ENCODE results near the gene ARHGEF40. TPM values are rescaled to one million over a fixed set of nuclear protein-coding genes. Genes with fewer than 3 reads are reported as not detected.
A peak's percentile ranks its signal among the peaks of the same experiment; 100 is the strongest.
"Not testable (repeated sequence)": the region's sequence is repeated elsewhere in the genome, so short reads cannot be mapped to it uniquely, and the experiment has no call there.

The ARHGEF40 gene
- total and polyA plus RNA-seq, 8 donors: 34.7 to 97.3 (median 80.1) TPM

- intact Hi-C loops (cut with DNase I): loop anchor here in 1 of 2 donors (2.0 kb wide), 1 partner anchor 25 kb away; no protein-coding TSS in a partner anchor
- TF ChIP-seq CTCF (IDR thresholded peaks at IDR 0.05): peak; percentile 42 to 46
- peaks cover 24 to 31% of the 10 kb centered on the region in 2 donors for H3K4me1 ChIP-seq
- H3K27ac ChIP-seq: peak overlapping the region; percentile 60 to 69
- ATAC-seq: peak; percentile 71
- H3K9me3 ChIP-seq: no peaks in the 10 kb centered on the region
- peak in 2 of 4 donors; percentile 59 to 81 for DNase-seq
- no peaks in the 10 kb centered on the region for H3K36me3 ChIP-seq
- H3K27me3 ChIP-seq: peaks cover 0 to 5% of the 10 kb centered on the region in 2 donors
- H3K4me3 ChIP-seq: no peak overlapping the region
Measured at GRCh38 chr14:21039585-21040369, 30.3 kb upstream of the ARHGEF40 start.

GRCh38 chr14:21040370-21040925 is 29.7 kb upstream of the ARHGEF40 start:
- H3K27ac ChIP-seq: no peak overlapping the region
- H3K9me3 ChIP-seq: no peaks in the 10 kb centered on the region
- peaks cover 24 to 31% of the 10 kb centered on the region in 2 donors for H3K4me1 ChIP-seq
- ATAC-seq: no peak
- H3K27me3 ChIP-seq: peaks cover 0 to 5% of the 10 kb centered on the region in 2 donors
- intact Hi-C loops (cut with DNase I): loop anchor here in 1 of 2 donors (2.0 kb wide), 1 partner anchor 26 kb away; no protein-coding TSS in a partner anchor
- TF ChIP-seq CTCF (IDR thresholded peaks at IDR 0.05): peak in 1 of 2 donors; percentile 6
- H3K4me3 ChIP-seq: no peak overlapping the region
- H3K36me3 ChIP-seq: no peaks in the 10 kb centered on the region
- DNase-seq: no peak

GRCh38 chr14:21040941-21041340 is 29.2 kb upstream of the ARHGEF40 start:
- not testable (repeated sequence) for H3K27ac ChIP-seq, H3K4me3 ChIP-seq, H3K27me3 ChIP-seq, DNase-seq, ATAC-seq, H3K36me3 ChIP-seq, H3K9me3 ChIP-seq
- intact Hi-C loops (cut with DNase I): loop anchor here in 1 of 2 donors (2.0 kb wide), 1 partner anchor 26 kb away; no protein-coding TSS in a partner anchor
- peaks cover 24 to 31% of the 10 kb centered on the region in 2 donors for H3K4me1 ChIP-seq

- no peak within 1 kb of the TSS for H3K27ac ChIP-seq
- ATAC-seq (no peak), DNase-seq (no peak)
- no peaks in the 10 kb centered on the region for H3K9me3 ChIP-seq
- H3K36me3 ChIP-seq: no peaks in the 10 kb centered on the region
- intact Hi-C loops (cut with DNase I): loop anchor here in 1 of 2 donors (2.0 kb wide), 1 partner anchor 27 kb away; no protein-coding TSS in a partner anchor
- no peak within 1 kb of the TSS for H3K4me3 ChIP-seq
- H3K4me1 ChIP-seq: peaks cover 24 to 31% of the 10 kb centered on the region in 2 donors
- H3K27me3 ChIP-seq: peaks cover 0 to 5% of the 10 kb centered on the region in 2 donors
- TF ChIP-seq CTCF (IDR thresholded peaks at IDR 0.05): no peak
Measured at GRCh38 chr14:21041676-21042433, 28.2 kb upstream of the ARHGEF40 start, which contains the start of gene RNASE7. TSS of gene RNASE7 (plus strand) at chr14:21042362. CDS start at chr14:21042993, 631 bp downstream.

- Histone ChIP-seq H3K9me3 (no peaks in the 10 kb centered on the region), H3K27ac (no peak overlapping the region), H3K4me1 (peaks cover 24 to 31% of the 10 kb centered on the region in 2 donors), H3K4me3 (no peak overlapping the region), H3K36me3 (no peaks in the 10 kb centered on the region), H3K27me3 (peaks cover 0 to 5% of the 10 kb centered on the region in 2 donors)
- intact Hi-C loops (cut with DNase I): no loop called here
- no peak for TF ChIP-seq CTCF (IDR thresholded peaks at IDR 0.05)
- DNase-seq: no peak
- no peak for ATAC-seq
Measured at GRCh38 chr14:21042918-21043317, 27.2 kb upstream of the ARHGEF40 start.

Data from left lung (tissue), 10 donors.